SK-N-DZ (cell line): ENCODE measurements around the gene ANKRD63.

ENCODE experiments used
- DNase-seq: peaks from one replicate; pipeline ENCODE4 v3.0.0-alpha.2; 2015; ENCODE audit warnings: low spot score

ANKRD63 gene

GRCh38 chr15:40295877-40296560 is 13.2 kb upstream of the ANKRD63 start:
- DNase-seq = no peak

GRCh38 chr15:40295297-40295696 is 12.4 kb upstream of the ANKRD63 start:
- DNase-seq = no peak

GRCh38 chr15:40293905-40294895 is 11.3 kb upstream of the ANKRD63 start:
- no peak for DNase-seq

GRCh38 chr15:40293006-40293405 is 10.1 kb upstream of the ANKRD63 start:
- no peak for DNase-seq

- no peak for DNase-seq
Observed at GRCh38 chr15:40292246-40292645, 9.4 kb upstream of the ANKRD63 start.

- peak; percentile 69 for DNase-seq
Observed at GRCh38 chr15:40290918-40291574, 8.2 kb upstream of the ANKRD63 start.

GRCh38 chr15:40290545-40290917 is 7.7 kb upstream of the ANKRD63 start:
- DNase-seq = no peak

GRCh38 chr15:40289140-40289775 is 6.4 kb upstream of the ANKRD63 start:
- no peak for DNase-seq

GRCh38 chr15:40287968-40288367 is 5.1 kb upstream of the ANKRD63 start:
- no peak for DNase-seq

- DNase-seq = no peak
Observed at GRCh38 chr15:40287505-40287904, 4.6 kb upstream of the ANKRD63 start.

- no peak for DNase-seq
Observed at GRCh38 chr15:40286794-40287193, 3.9 kb upstream of the ANKRD63 start.

GRCh38 chr15:40286061-40286532 is 3.2 kb upstream of the ANKRD63 start:
- DNase-seq = no peak

GRCh38 chr15:40285554-40286011 is 2.7 kb upstream of the ANKRD63 start:
- no peak for DNase-seq

GRCh38 chr15:40285151-40285550 is 2.3 kb upstream of the ANKRD63 start:
- DNase-seq = no peak

GRCh38 chr15:40283615-40284300 is 894 bp upstream of the ANKRD63 start:
- DNase-seq = no peak

GRCh38 chr15:40282147-40282868 is 556 bp downstream of the ANKRD63 start:
- no peak for DNase-seq

- DNase-seq = no peak
Observed at GRCh38 chr15:40281801-40282146, 1.1 kb downstream of the ANKRD63 start.

GRCh38 chr15:40281057-40281800 is 1.6 kb downstream of the ANKRD63 start:
- DNase-seq = no peak

GRCh38 chr15:40280260-40281056 is 2.4 kb downstream of the ANKRD63 start:
- DNase-seq = no peak
